ENCODE measurements around the gene FAM219A. TPM values are rescaled to one million over a fixed set of nuclear protein-coding genes. Genes with fewer than 3 reads are reported as not detected.

FAM219A gene
- total and polyA plus RNA-seq, 7 donors = 3.0 to 10.2 (median 7.9) TPM

DNA sequence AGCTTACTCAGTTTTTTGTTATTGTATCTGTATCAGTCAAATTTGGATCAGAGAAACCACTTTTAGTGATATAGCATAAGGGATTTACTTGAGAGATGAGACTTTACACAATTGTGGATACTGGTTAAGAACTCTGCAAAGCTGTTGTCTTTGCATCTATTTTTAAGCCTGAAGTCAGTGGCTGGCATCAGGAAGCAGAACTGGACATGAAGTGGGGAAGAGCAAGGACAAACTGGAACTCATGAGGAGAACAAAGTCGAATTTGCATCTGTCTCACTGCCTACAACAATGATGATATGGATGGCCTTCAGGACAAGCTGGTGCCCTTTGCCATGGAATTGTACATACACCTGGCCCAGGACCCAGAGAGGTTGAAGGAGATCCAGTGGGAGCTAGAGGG is 65.9 kb downstream of the FAM219A start:
- Histone ChIP-seq H3K27ac (no peak overlapping the region), H3K4me3 (no peak overlapping the region), H3K27me3 (no peaks in the 10 kb centered on the region), H3K36me3 (peaks cover 0 to 11% (median 0%) of the 10 kb centered on the region in 4 donors), H3K9me3 (no peaks in the 10 kb centered on the region), H3K4me1 (no peaks in the 10 kb centered on the region)
- DNase-seq = no peak
- intact Hi-C loops (cut with DNase I) = no loop called here
- TF ChIP-seq POLR2A (IDR thresholded peaks at IDR 0.05) (no peak), EP300 (IDR thresholded peaks at IDR 0.05) (no peak), POLR2AphosphoS5 (IDR thresholded peaks at IDR 0.05) (no peak)
- WGBS, 2 donors = 66 to 74% methylated on average over 1 of the region's 1 CpG

GRCh38 chr9:34387239-34387638 is 71.1 kb downstream of the FAM219A start:
- DNase-seq = no peak
- 86 to 88% methylated on average over 4 of the region's 4 CpGs for WGBS, 2 donors
- Histone ChIP-seq H3K36me3 (no peaks in the 10 kb centered on the region), H3K9me3 (no peaks in the 10 kb centered on the region), H3K4me1 (no peaks in the 10 kb centered on the region), H3K27ac (no peak overlapping the region), H3K27me3 (no peaks in the 10 kb centered on the region), H3K4me3 (no peak overlapping the region)
- intact Hi-C loops (cut with DNase I) = no loop called here
- TF ChIP-seq EP300 (IDR thresholded peaks at IDR 0.05) (no peak), POLR2AphosphoS5 (IDR thresholded peaks at IDR 0.05) (no peak), CTCF (IDR thresholded peaks at IDR 0.05) (no peak), POLR2A (IDR thresholded peaks at IDR 0.05) (no peak)

- WGBS, 2 donors = 91 to 93% methylated on average over 3 of the region's 3 CpGs
Observed at GRCh38 chr9:34386656-34387055, 71.7 kb downstream of the FAM219A start.

GRCh38 chr9:34385561-34386230 is 72.7 kb downstream of the FAM219A start:
- Histone ChIP-seq H3K4me3 (no peak overlapping the region), H3K4me1 (peaks cover 0 to 12% (median 8%) of the 10 kb centered on the region in 4 donors), H3K27ac (no peak overlapping the region), H3K27me3 (no peaks in the 10 kb centered on the region), H3K9me3 (no peaks in the 10 kb centered on the region), H3K36me3 (no peaks in the 10 kb centered on the region)
- intact Hi-C loops (cut with DNase I) = no loop called here
- DNase-seq = no peak
- TF ChIP-seq POLR2AphosphoS5 (IDR thresholded peaks at IDR 0.05) (no peak), CTCF (IDR thresholded peaks at IDR 0.05) (no peak), POLR2A (IDR thresholded peaks at IDR 0.05) (no peak), EP300 (IDR thresholded peaks at IDR 0.05) (no peak)
- WGBS, 2 donors = 96 to 98% methylated on average over 6 of the region's 6 CpGs

More at GRCh38 chr9:34386656-34387055, 71.7 kb downstream of the FAM219A start:
- Histone ChIP-seq H3K4me1 (peaks cover 0 to 4% (median 0%) of the 10 kb centered on the region in 4 donors), H3K9me3 (no peaks in the 10 kb centered on the region), H3K36me3 (no peaks in the 10 kb centered on the region), H3K27ac (no peak overlapping the region), H3K27me3 (no peaks in the 10 kb centered on the region), H3K4me3 (no peak overlapping the region)
- intact Hi-C loops (cut with DNase I) = no loop called here
- TF ChIP-seq CTCF (IDR thresholded peaks at IDR 0.05) (no peak), POLR2AphosphoS5 (IDR thresholded peaks at IDR 0.05) (no peak), POLR2A (IDR thresholded peaks at IDR 0.05) (no peak), EP300 (IDR thresholded peaks at IDR 0.05) (no peak)
- DNase-seq = no peak

DNA sequence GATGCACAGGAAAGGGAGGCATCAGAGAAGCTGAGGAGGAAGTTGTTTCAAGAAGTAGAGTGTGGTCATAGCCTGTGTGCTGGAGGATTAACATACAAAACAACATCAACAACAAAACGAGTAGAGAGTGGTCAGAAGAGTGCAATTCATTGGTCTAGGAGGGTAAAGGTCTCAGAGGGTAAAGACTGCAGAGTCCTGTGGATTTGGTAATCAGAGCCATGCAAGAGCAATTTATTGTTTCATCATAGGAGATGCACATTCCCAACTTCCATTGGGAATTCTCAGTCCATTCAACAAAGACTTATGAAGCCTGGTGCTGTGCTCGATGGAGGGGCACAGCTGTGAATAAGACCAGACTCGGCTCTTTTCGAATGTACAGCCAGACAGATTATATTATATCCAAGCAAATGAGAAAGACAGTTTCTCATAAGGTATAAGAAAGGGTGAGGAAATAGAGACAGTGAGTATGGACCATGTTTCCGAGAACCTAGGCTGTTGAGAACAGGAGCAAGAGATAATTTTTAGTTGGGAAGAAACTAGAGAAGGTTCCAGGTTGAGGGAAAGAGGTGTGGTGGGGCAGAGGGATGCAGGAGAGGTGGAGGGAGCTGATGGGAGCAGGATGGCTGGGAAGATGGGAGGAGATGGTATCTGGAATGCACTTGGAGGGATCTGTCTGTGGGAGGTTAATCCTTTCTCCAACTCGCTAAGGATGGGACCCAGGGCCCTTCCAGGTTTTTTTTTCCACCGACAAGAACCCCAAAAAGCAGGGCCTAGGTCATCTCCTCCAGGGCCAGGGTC is 73.8 kb downstream of the FAM219A start:
- no peak overlapping the region for H3K27ac ChIP-seq
- intact Hi-C loops (cut with DNase I) = no loop called here
- no peaks in the 10 kb centered on the region for H3K27me3 ChIP-seq
- DNase-seq = no peak
- no peaks in the 10 kb centered on the region for H3K36me3 ChIP-seq
- H3K4me3 ChIP-seq = no peak overlapping the region
- peaks cover 0 to 22% (median 19%) of the 10 kb centered on the region in 4 donors for H3K4me1 ChIP-seq
- WGBS, 2 donors = 82 to 85% methylated on average over 7 of the region's 7 CpGs
- no peak for TF ChIP-seq EP300 (IDR thresholded peaks at IDR 0.05)
- H3K9me3 ChIP-seq = no peaks in the 10 kb centered on the region
